T-cell (primary cell): ENCODE measurements around the gene AP3M1. TPM values are rescaled to one million over a fixed set of nuclear protein-coding genes. Genes with fewer than 3 reads are reported as not detected.

Experiments used
- ATAC-seq, 4 experiments: fragments of 200-7000 bp in 3 of 4; fragments of 150-1000 bp in 1 of 4; cut with Tn5 transposase; replicated peaks in 1 of 4; 1 replicate in 3 of 4; 2 replicates in 1 of 4; pipeline ENCODE4 v1.10.0; 2021; ENCODE audit warnings: moderate library complexity in 3 of 4, mild to moderate bottlenecking in 2 of 4, moderate number of reproducible peaks in 1 of 4
- CTCF ChIA-PET, 2 donors: fragments of 300-600 bp; sonication (Branson Sonifier 250); formaldehyde crosslinking; loops; one replicate each; lab custom pipeline; 2022; ENCODE audit warnings: antibody characterized with exemption in 2 of 2; lab: Charles Lee
- POLR2A ChIA-PET, 2 donors: fragments of 300-600 bp; sonication (Branson Sonifier 250); formaldehyde crosslinking; loops; one replicate each; lab custom pipeline; 2022; ENCODE audit warnings: antibody characterized with exemption in 2 of 2; lab: Charles Lee
- DNase-seq, 35 experiments: peaks; one replicate each; pipeline versions ENCODE4 v3.0.0 to v3.0.0-alpha.2; 2013 to 2023
- H3K27ac ChIP-seq: one replicate; pipeline ENCODE4 v1.5.1; 2013; ENCODE audit warnings: low read length
- H3K27me3 ChIP-seq, 2 experiments: replicated peaks in 1 of 2; 1 replicate in 1 of 2; 2 replicates in 1 of 2; pipeline versions ENCODE4 v1.6.1 to v1.7.0; 2013; ENCODE audit warnings: low read length in 1 of 2, mixed read lengths in 1 of 2; ENCODE audit not compliant: control insufficient read depth in 2 of 2, insufficient read depth in 2 of 2; ENCODE audit errors: extremely low read depth in 1 of 2
- H3K36me3 ChIP-seq, 2 donors: 1 replicate in 1 of 2; 2 replicates in 1 of 2; pipeline versions ENCODE4 v1.6.1 to v1.7.0; 2013; ENCODE audit warnings: low read length in 1 of 2; ENCODE audit not compliant: control insufficient read depth in 2 of 2, insufficient read depth in 1 of 2; ENCODE audit errors: extremely low read depth in 1 of 2
- H3K4me1 ChIP-seq, 2 experiments: 1 replicate in 1 of 2; 2 replicates in 1 of 2; pipeline versions ENCODE4 v1.6.1 to v1.7.0; 2013; ENCODE audit warnings: low read length in 2 of 2, mixed read lengths in 1 of 2; ENCODE audit not compliant: insufficient read depth in 2 of 2, control insufficient read depth in 1 of 2; ENCODE audit errors: extremely low read depth in 1 of 2
- H3K4me3 ChIP-seq, 2 donors: 1 replicate in 1 of 2; 2 replicates in 1 of 2; pipeline versions ENCODE4 v1.5.1 to v1.7.0; 2013; ENCODE audit warnings: mild to moderate bottlenecking in 2 of 2, low read length in 1 of 2, moderate library complexity in 1 of 2; ENCODE audit not compliant: control insufficient read depth in 1 of 2; ENCODE audit errors: extremely low read depth in 1 of 2
- H3K9me3 ChIP-seq: 2 replicates; pipeline ENCODE4 v1.7.0; 2013
- H3K27ac Mint-ChIP-seq, 2 donors: one replicate each; pipeline ENCODE4 v1.8.0; 2020 to 2021; ENCODE audit warnings: mild to moderate bottlenecking in 2 of 2, mixed read lengths in 2 of 2
- H3K27me3 Mint-ChIP-seq, 2 donors: one replicate each; pipeline ENCODE4 v1.8.0; 2021 to 2022; ENCODE audit warnings: mixed read lengths in 2 of 2
- H3K36me3 Mint-ChIP-seq: one replicate; pipeline ENCODE4 v1.8.0; 2021; ENCODE audit warnings: mixed read lengths
- H3K4me1 Mint-ChIP-seq, 3 donors: one replicate each; pipeline ENCODE4 v1.8.0; 2020 to 2022; ENCODE audit warnings: mixed read lengths in 3 of 3, mild to moderate bottlenecking in 1 of 3
- H3K4me3 Mint-ChIP-seq, 3 donors: one replicate each; pipeline ENCODE4 v1.8.0; 2020 to 2022; ENCODE audit warnings: mild to moderate bottlenecking in 3 of 3, mixed read lengths in 3 of 3, moderate library complexity in 3 of 3
- H3K9me3 Mint-ChIP-seq, 3 donors: one replicate each; pipeline ENCODE4 v1.8.0; 2020 to 2022; ENCODE audit warnings: mixed read lengths in 3 of 3
- WGBS: methylation state at CpG from one replicate; pipeline ENCODE4 v1.1.5; 2013; ENCODE audit warnings: missing lambda C conversion rate; ENCODE audit not compliant: insufficient coverage; 5-methylcytosine and 5-hydroxymethylcytosine counted together
- total RNA-seq, 35 experiments: library from RNA in 6 of 35; stranded (reverse) in 6 of 35; fragments of 120-200 nt in 1 of 35; gene quantifications; one replicate each; pipeline versions ENCODE4 v1.2.1 to v1.2.4 and lab custom pipeline; 2013 to 2026

Gene AP3M1
- total RNA-seq, 5 donors from 2014 or later (not counting 1 experiment from before 2014, with no cell fraction given): 25.8 to 37.1 (median 33.9) TPM

DNA sequence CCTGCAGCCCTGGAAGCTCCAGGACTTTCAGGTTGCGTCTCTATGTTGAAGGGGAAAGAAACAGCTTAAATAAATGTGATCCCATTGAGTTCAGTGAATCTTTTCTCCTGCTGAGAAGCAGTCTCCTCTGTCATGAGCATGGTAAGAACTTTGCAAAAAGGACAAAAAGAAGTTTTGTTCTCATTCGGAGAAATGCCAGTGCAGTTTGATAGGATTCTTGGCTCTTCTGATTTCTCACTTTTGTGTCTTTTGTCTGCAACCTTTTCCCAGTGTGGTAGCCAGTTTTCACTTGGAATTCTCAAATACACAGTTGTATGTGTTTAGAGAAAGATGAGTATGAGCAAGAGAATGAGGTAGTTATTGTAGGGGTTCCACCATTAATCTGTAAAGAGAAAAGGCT, 64.3 kb downstream of the AP3M1 start:
- Histone ChIP-seq H3K9me3 (no peaks in the 10 kb centered on the region), H3K27ac (no peak overlapping the region), H3K27me3 (no peaks in the 10 kb centered on the region), H3K4me3 (no peak overlapping the region), H3K36me3 (peaks cover 0 to 40% of the 10 kb centered on the region in 2 donors), H3K4me1 (no peaks in the 10 kb centered on the region)
- ChIA-PET CTCF (no interaction called here), POLR2A (interaction anchor here (0.6 to 0.7 kb wide), 2 partner anchors 51 to 169 kb away, joined by 3 read pairs; no protein-coding TSS in a partner anchor)
- ATAC-seq (no peak), DNase-seq (no peak)
- H3K4me3 Mint-ChIP-seq: no peak overlapping the region
- no peak overlapping the region for H3K27ac Mint-ChIP-seq
- H3K4me1 Mint-ChIP-seq: peaks cover 0 to under 1% (median under 1%) of the 10 kb centered on the region in 3 donors
- peaks cover 45% of the 10 kb centered on the region for H3K36me3 Mint-ChIP-seq
- WGBS: 100% methylated on average over 2 of the region's 2 CpGs
- no peaks in the 10 kb centered on the region for H3K27me3 Mint-ChIP-seq
- H3K9me3 Mint-ChIP-seq: no peaks in the 10 kb centered on the region

DNA sequence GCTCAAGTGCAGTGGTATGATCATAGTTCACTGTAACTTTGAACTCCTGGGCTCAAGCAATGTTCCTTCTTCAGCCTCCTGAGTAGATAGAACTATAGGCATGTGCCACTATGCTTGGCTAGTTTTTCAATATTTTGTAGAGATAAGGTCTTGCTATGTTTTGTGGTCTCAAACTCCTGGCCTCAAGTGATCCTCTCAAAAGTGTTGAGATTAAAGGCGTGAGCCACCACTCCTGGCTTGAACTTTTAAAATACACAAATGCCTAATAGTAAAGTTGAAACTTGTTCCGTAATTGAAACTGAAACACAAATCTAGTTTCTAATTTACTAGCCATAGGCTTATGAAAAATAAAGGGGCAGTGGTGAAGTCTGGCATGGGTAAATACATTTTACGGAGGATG, 65.7 kb downstream of the AP3M1 start:
- no peak overlapping the region for H3K4me3 ChIP-seq
- H3K27me3 ChIP-seq: no peaks in the 10 kb centered on the region
- H3K9me3 ChIP-seq: no peaks in the 10 kb centered on the region
- Mint-ChIP-seq H3K4me1 (peaks cover 0 to 10% (median 6%) of the 10 kb centered on the region in 3 donors), H3K27me3 (no peaks in the 10 kb centered on the region), H3K27ac (no peak overlapping the region), H3K36me3 (peaks cover 39% of the 10 kb centered on the region), H3K4me3 (no peak overlapping the region), H3K9me3 (no peaks in the 10 kb centered on the region)
- no peak for ATAC-seq
- peaks cover 0 to 26% of the 10 kb centered on the region in 2 donors for H3K36me3 ChIP-seq
- DNase-seq: no peak
- POLR2A ChIA-PET: no interaction called here
- CTCF ChIA-PET: no interaction called here
- no CpG with 5 or more reads among the region's 3 CpGs for WGBS
- no peak overlapping the region for H3K27ac ChIP-seq
- no peaks in the 10 kb centered on the region for H3K4me1 ChIP-seq

DNA sequence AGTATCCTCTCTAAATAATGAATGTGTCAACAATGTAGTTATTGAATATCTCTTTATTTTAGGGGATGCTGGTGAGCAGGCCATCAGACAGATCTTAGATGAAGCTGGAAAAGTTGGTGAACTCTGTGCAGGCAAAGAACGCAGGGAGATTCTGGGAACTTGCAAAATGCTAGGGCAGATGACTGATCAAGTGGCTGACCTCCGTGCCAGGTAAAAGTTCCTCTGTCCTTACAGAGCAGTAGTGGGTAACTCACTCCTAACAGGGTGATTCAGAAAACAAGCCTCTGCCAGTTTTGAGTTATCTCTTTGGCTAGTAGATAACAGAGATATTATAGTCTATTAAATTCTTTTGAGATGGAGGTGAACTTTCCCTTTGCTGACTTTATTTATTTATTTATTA, 67.3 kb downstream of the AP3M1 start:
- Mint-ChIP-seq H3K36me3 (peaks cover 26% of the 10 kb centered on the region), H3K9me3 (no peaks in the 10 kb centered on the region), H3K4me1 (peaks cover 7 to 25% (median 21%) of the 10 kb centered on the region in 3 donors), H3K27ac (no peak overlapping the region), H3K4me3 (no peak overlapping the region), H3K27me3 (no peaks in the 10 kb centered on the region)
- no peaks in the 10 kb centered on the region for H3K27me3 ChIP-seq
- no peak for DNase-seq
- ChIA-PET CTCF (interaction anchor here in 1 of 2 donors (0.6 to 5.0 kb wide), 2 partner anchors 197 to 201 kb away, joined by 7 to 36 read pairs; no protein-coding TSS in a partner anchor), POLR2A (no interaction called here)
- no peak for ATAC-seq
- no peak overlapping the region for H3K4me3 ChIP-seq
- H3K4me1 ChIP-seq: no peaks in the 10 kb centered on the region
- no peak overlapping the region for H3K27ac ChIP-seq
- WGBS: 100% methylated on average over 1 of the region's 2 CpGs
- no peaks in the 10 kb centered on the region for H3K9me3 ChIP-seq
- H3K36me3 ChIP-seq: peaks cover 3 to 17% of the 10 kb centered on the region in 2 donors

DNA sequence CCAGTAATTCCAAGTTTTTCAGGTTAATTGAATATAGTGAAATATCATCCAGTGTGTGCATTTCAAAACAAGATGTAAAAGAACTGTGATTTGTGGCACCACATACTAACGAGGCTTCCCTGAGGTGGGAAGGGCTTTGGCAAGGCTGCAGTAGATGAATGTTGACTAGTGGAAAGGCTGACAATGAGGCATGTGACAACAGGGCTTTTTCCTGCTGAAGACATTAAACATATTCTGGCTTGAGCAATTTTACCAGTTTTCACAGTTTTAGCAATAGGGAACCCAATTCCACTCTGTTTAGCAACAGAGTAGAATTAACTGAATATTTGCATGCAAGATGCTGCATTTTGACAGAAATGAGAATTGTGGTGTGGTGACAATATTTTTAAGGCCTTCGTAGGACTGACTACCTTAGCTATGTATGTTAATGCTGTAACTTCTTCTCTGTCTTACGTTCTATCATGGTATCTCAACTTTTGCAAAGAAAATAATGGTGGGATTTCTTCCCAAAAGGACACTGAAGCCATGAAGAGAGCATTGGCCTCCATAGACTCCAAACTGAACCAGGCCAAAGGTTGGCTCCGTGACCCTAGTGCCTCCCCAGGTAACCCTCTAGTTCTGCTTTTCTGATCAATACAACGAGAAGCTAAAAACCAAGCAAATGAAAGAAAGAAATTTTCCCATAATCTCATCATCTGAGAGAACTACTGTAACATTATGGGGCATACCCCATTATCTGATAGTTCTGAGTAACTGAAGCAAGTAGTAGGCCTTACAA, 68.5 kb downstream of the AP3M1 start:
- no peak for ATAC-seq
- H3K4me1 ChIP-seq: no peaks in the 10 kb centered on the region
- ChIA-PET CTCF (interaction anchor here (0.5 to 5.0 kb wide), 7 partner anchors 78 to 203 kb away, joined by 3 to 36 read pairs (median 5); no protein-coding TSS in a partner anchor), POLR2A (interaction anchor here in 1 of 2 donors (0.5 to 0.6 kb wide), 2 partner anchors 197 to 1084 kb away, joined by 3 to 4 read pairs; no protein-coding TSS in a partner anchor)
- DNase-seq: no peak
- H3K4me1 Mint-ChIP-seq: peaks cover 9 to 33% (median 29%) of the 10 kb centered on the region in 3 donors
- no peak overlapping the region for H3K27ac ChIP-seq
- H3K27me3 Mint-ChIP-seq: no peaks in the 10 kb centered on the region
- H3K4me3 ChIP-seq: no peak overlapping the region
- H3K9me3 ChIP-seq: no peaks in the 10 kb centered on the region
- H3K4me3 Mint-ChIP-seq: no peak overlapping the region
- peak overlapping the region in 1 of 2 donors; percentile 13 for H3K27ac Mint-ChIP-seq
- no peaks in the 10 kb centered on the region for H3K9me3 Mint-ChIP-seq
- WGBS: 100% methylated on average over 1 of the region's 5 CpGs
- H3K27me3 ChIP-seq: no peaks in the 10 kb centered on the region
- peaks cover 3 to 15% of the 10 kb centered on the region in 2 donors for H3K36me3 ChIP-seq
- peaks cover 28% of the 10 kb centered on the region for H3K36me3 Mint-ChIP-seq

DNA sequence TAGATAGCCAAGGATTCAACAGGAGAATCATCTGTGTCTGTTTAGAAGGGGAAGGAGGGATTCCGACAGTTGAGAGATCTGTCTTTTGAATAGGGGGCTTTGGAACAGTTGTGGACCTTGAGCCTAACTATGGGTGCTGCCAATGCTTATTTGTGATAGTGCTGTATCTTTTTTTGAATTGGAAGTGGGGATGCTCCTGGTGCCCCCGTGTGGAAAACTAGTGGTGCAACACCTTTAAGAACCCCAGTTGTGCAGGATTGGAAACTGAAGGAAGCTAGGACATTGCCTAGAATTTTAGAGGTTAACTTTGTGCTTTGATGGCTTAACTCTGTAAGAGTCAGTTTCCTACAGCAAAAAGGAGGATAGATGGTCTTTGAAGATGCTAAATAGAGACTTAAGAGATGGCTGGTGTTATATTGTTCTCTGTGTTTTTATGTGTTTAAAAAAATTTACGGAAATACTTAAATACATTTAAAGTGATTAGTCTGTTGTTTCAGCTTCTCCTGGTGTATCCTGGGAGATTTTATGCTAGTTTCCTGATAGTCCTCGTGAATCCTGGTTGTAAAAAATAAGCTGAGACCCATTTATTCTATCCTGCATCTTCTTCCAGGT, 69.3 kb downstream of the AP3M1 start:
- no peaks in the 10 kb centered on the region for H3K9me3 Mint-ChIP-seq
- peak overlapping the region in 1 of 2 donors; percentile 29 for H3K27ac Mint-ChIP-seq
- H3K4me1 Mint-ChIP-seq: peaks cover 9 to 38% (median 31%) of the 10 kb centered on the region in 3 donors
- ChIA-PET CTCF (interaction anchor here (0.5 to 5.0 kb wide), 10 partner anchors 19 to 234 kb away, joined by 3 to 36 read pairs (median 4); no protein-coding TSS in a partner anchor), POLR2A (interaction anchor here in 1 of 2 donors (0.5 to 0.6 kb wide), 2 partner anchors 196 to 1085 kb away, joined by 3 to 4 read pairs; no protein-coding TSS in a partner anchor)
- no peaks in the 10 kb centered on the region for H3K27me3 Mint-ChIP-seq
- Histone ChIP-seq H3K27me3 (no peaks in the 10 kb centered on the region), H3K4me1 (no peaks in the 10 kb centered on the region), H3K4me3 (no peak overlapping the region), H3K9me3 (no peaks in the 10 kb centered on the region), H3K36me3 (peaks cover 3 to 12% of the 10 kb centered on the region in 2 donors), H3K27ac (no peak overlapping the region)
- peak; percentile 53 to 73 (median 63) for ATAC-seq
- 40% methylated on average over 2 of the region's 4 CpGs for WGBS
- peaks cover 25% of the 10 kb centered on the region for H3K36me3 Mint-ChIP-seq
- no peak overlapping the region for H3K4me3 Mint-ChIP-seq
- peak in 25 of 35 experiments; percentile 6 to 66 (median 23) for DNase-seq

DNA sequence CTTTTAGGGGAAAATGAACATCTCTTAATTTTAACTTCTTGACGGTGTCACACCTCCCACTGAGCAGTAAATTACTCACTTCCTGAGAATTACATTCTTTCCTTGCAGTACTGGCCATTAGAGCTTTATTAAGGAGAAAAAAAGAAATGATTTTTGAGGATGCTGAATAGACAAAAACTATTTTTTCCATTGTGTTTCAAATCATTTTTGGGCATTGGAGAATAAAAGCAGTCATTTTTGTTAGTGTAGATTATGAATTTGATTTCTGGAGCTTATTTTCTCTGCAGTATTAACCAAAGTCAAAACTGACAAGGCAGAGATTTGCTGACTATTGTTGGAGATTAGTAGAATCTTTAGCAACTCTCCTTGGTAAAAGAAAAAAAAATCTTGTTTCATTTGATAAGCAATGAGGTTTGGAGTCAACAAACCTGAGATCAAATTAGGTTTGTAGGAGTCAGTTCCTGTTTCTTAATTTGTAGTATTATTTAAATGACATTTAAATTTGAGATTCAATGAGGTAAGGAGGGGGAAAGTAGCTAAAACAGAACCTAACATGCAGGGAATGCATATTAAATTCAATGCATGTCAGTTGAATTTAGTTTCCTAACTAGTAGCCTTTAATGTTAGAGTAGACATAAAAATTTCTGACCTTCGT, 70.6 kb downstream of the AP3M1 start:
- Mint-ChIP-seq H3K27ac (peak overlapping the region in 1 of 2 donors; percentile 63), H3K36me3 (peaks cover 27% of the 10 kb centered on the region), H3K4me3 (no peak overlapping the region), H3K4me1 (peaks cover 9 to 41% (median 33%) of the 10 kb centered on the region in 3 donors), H3K27me3 (no peaks in the 10 kb centered on the region), H3K9me3 (no peaks in the 10 kb centered on the region)
- H3K9me3 ChIP-seq: no peaks in the 10 kb centered on the region
- no peak for DNase-seq
- no peak for ATAC-seq
- no peak overlapping the region for H3K27ac ChIP-seq
- no peak overlapping the region for H3K4me3 ChIP-seq
- CTCF ChIA-PET: interaction anchor here (0.7 to 5.0 kb wide), 7 partner anchors 20 to 200 kb away, joined by 3 to 36 read pairs (median 4); no protein-coding TSS in a partner anchor
- no peaks in the 10 kb centered on the region for H3K27me3 ChIP-seq
- POLR2A ChIA-PET: no interaction called here
- H3K4me1 ChIP-seq: no peaks in the 10 kb centered on the region
- peaks cover 3 to 22% of the 10 kb centered on the region in 2 donors for H3K36me3 ChIP-seq
- WGBS: no CpG with 5 or more reads among the region's 2 CpGs
